ENCODE results near the gene C11orf54. TPM values are rescaled to one million over a fixed set of nuclear protein-coding genes. Genes with fewer than 3 reads are reported as not detected.
"Not testable (repeated sequence)": the region's sequence is repeated elsewhere in the genome, so short reads cannot be mapped to it uniquely, and the experiment has no call there.

Gene C11orf54
- total RNA-seq, 2 experiments from 2014 or later = 24.4 to 24.6 TPM

GRCh38 chr11:93756748-93757147 is 15.3 kb downstream of the C11orf54 start:
- Mint-ChIP-seq H3K27me3 (no peaks in the 10 kb centered on the region), H3K4me1 (no peaks in the 10 kb centered on the region), H3K4me3 (no peak overlapping the region), H3K36me3 (ENCODE audit: low read depth) (peaks cover 51% of the 10 kb centered on the region), H3K9me3 (no peaks in the 10 kb centered on the region), H3K27ac (no peak overlapping the region)
- CTCF ChIA-PET = interaction anchor here (0.7 kb wide), 1 partner anchor 33 kb away, joined by 3 read pairs; no protein-coding TSS in a partner anchor
- DNase-seq = no peak
- POLR2A ChIA-PET = interaction anchor here (0.6 to 3.8 kb wide), 2 partner anchors 16 to 1120 kb away, joined by 3 to 19 read pairs; partner anchors contain the start of genes C11orf54 and TAF1D

GRCh38 chr11:93757301-93757700 is 15.8 kb downstream of the C11orf54 start:
- CTCF ChIA-PET = no interaction called here
- Mint-ChIP-seq H3K9me3 (no peaks in the 10 kb centered on the region), H3K27me3 (no peaks in the 10 kb centered on the region), H3K4me1 (no peaks in the 10 kb centered on the region), H3K36me3 (ENCODE audit: low read depth) (peaks cover 49% of the 10 kb centered on the region), H3K27ac (no peak overlapping the region), H3K4me3 (no peak overlapping the region)
- POLR2A ChIA-PET = interaction anchor here (3.8 kb wide), 1 partner anchor 16 kb away, joined by 19 read pairs; the partner anchor contains the start of genes C11orf54 and TAF1D
- no peak for DNase-seq

- no peak for DNase-seq
- Mint-ChIP-seq H3K4me1 (no peaks in the 10 kb centered on the region), H3K36me3 (ENCODE audit: low read depth) (peaks cover 47% of the 10 kb centered on the region), H3K27me3 (no peaks in the 10 kb centered on the region), H3K9me3 (no peaks in the 10 kb centered on the region), H3K27ac (no peak overlapping the region), H3K4me3 (no peak overlapping the region)
- ChIA-PET POLR2A (interaction anchor here (3.8 kb wide), 1 partner anchor 17 kb away, joined by 19 read pairs; the partner anchor contains the start of genes C11orf54 and TAF1D), CTCF (no interaction called here)
Measured at GRCh38 chr11:93757924-93758865, 16.7 kb downstream of the C11orf54 start.

GRCh38 chr11:93759123-93759522 is 17.7 kb downstream of the C11orf54 start:
- H3K36me3 Mint-ChIP-seq (ENCODE audit: low read depth) = peaks cover 41% of the 10 kb centered on the region
- H3K9me3 Mint-ChIP-seq, H3K4me3 Mint-ChIP-seq, POLR2A ChIA-PET, H3K27ac Mint-ChIP-seq, H3K27me3 Mint-ChIP-seq, DNase-seq, CTCF ChIA-PET, H3K4me1 Mint-ChIP-seq: not testable (repeated sequence)

GRCh38 chr11:93761910-93762309 is 20.4 kb downstream of the C11orf54 start:
- peaks cover 8% of the 10 kb centered on the region for H3K9me3 Mint-ChIP-seq
- H3K27me3 Mint-ChIP-seq = no peaks in the 10 kb centered on the region
- no peak overlapping the region for H3K4me3 Mint-ChIP-seq
- ChIA-PET POLR2A (interaction anchor here (0.9 to 1.9 kb wide), 3 partner anchors 20 to 22 kb away, joined by 3 to 5 read pairs (median 4); partner anchors contain the start of genes C11orf54, MED17 and TAF1D), CTCF (no interaction called here)
- H3K36me3 Mint-ChIP-seq (ENCODE audit: low read depth) = peaks cover 51% of the 10 kb centered on the region
- no peaks in the 10 kb centered on the region for H3K4me1 Mint-ChIP-seq
- H3K27ac Mint-ChIP-seq = no peak overlapping the region
- no peak for DNase-seq

GRCh38 chr11:93765551-93765950 is 24.1 kb downstream of the C11orf54 start:
- H3K4me1 Mint-ChIP-seq = no peaks in the 10 kb centered on the region
- DNase-seq = no peak
- no peaks in the 10 kb centered on the region for H3K27me3 Mint-ChIP-seq
- peaks cover 13% of the 10 kb centered on the region for H3K9me3 Mint-ChIP-seq
- CTCF ChIA-PET = interaction anchor here (0.6 kb wide), 1 partner anchor 27 kb away, joined by 3 read pairs; no protein-coding TSS in a partner anchor
- POLR2A ChIA-PET = interaction anchor here (0.9 to 2.2 kb wide), 2 partner anchors 10 to 18 kb away, joined by 3 to 8 read pairs; partner anchors contain the start of gene MED17
- H3K27ac Mint-ChIP-seq = no peak overlapping the region
- peaks cover 42% of the 10 kb centered on the region for H3K36me3 Mint-ChIP-seq (ENCODE audit: low read depth)
- H3K4me3 Mint-ChIP-seq = no peak overlapping the region

- DNase-seq = no peak
- POLR2A ChIA-PET = interaction anchor here (2.2 kb wide), 1 partner anchor 9 kb away, joined by 8 read pairs; no protein-coding TSS in a partner anchor
- Mint-ChIP-seq H3K4me3 (no peak overlapping the region), H3K27me3 (no peaks in the 10 kb centered on the region), H3K27ac (no peak overlapping the region), H3K9me3 (peaks cover 13% of the 10 kb centered on the region), H3K36me3 (ENCODE audit: low read depth) (peaks cover 35% of the 10 kb centered on the region), H3K4me1 (no peaks in the 10 kb centered on the region)
- CTCF ChIA-PET = no interaction called here
Measured at GRCh38 chr11:93766504-93766903, 25.0 kb downstream of the C11orf54 start.

GRCh38 chr11:93767018-93767417 is 25.5 kb downstream of the C11orf54 start:
- H3K4me3 Mint-ChIP-seq = no peak overlapping the region
- no peaks in the 10 kb centered on the region for H3K4me1 Mint-ChIP-seq
- ChIA-PET POLR2A (interaction anchor here (1.9 kb wide), 1 partner anchor 17 kb away, joined by 9 read pairs; the partner anchor contains the start of gene MED17), CTCF (no interaction called here)
- DNase-seq = no peak
- no peaks in the 10 kb centered on the region for H3K27me3 Mint-ChIP-seq
- no peak overlapping the region for H3K27ac Mint-ChIP-seq
- H3K36me3 Mint-ChIP-seq (ENCODE audit: low read depth) = peaks cover 35% of the 10 kb centered on the region
- peaks cover 13% of the 10 kb centered on the region for H3K9me3 Mint-ChIP-seq

- Mint-ChIP-seq H3K27ac (no peak overlapping the region), H3K9me3 (peaks cover 13% of the 10 kb centered on the region), H3K4me3 (no peak overlapping the region), H3K27me3 (no peaks in the 10 kb centered on the region), H3K4me1 (no peaks in the 10 kb centered on the region), H3K36me3 (ENCODE audit: low read depth) (peaks cover 37% of the 10 kb centered on the region)
- no peak for DNase-seq
- ChIA-PET POLR2A (no interaction called here), CTCF (no interaction called here)
Measured at GRCh38 chr11:93770160-93770559, 28.7 kb downstream of the C11orf54 start.

GRCh38 chr11:93772123-93772522 is 30.7 kb downstream of the C11orf54 start:
- H3K27ac Mint-ChIP-seq = no peak overlapping the region
- no peak for DNase-seq
- no peaks in the 10 kb centered on the region for H3K27me3 Mint-ChIP-seq
- CTCF ChIA-PET = no interaction called here
- no peaks in the 10 kb centered on the region for H3K4me1 Mint-ChIP-seq
- H3K9me3 Mint-ChIP-seq = peaks cover 3% of the 10 kb centered on the region
- no peak overlapping the region for H3K4me3 Mint-ChIP-seq
- POLR2A ChIA-PET = interaction anchor here (0.8 to 1.5 kb wide), 2 partner anchors 31 to 32 kb away, joined by 3 to 4 read pairs; partner anchors contain the start of genes C11orf54 and TAF1D
- peaks cover 18% of the 10 kb centered on the region for H3K36me3 Mint-ChIP-seq (ENCODE audit: low read depth)

- H3K4me1 Mint-ChIP-seq = no peaks in the 10 kb centered on the region
- no peaks in the 10 kb centered on the region for H3K27me3 Mint-ChIP-seq
- no peak overlapping the region for H3K27ac Mint-ChIP-seq
- ChIA-PET POLR2A (interaction anchor here (1.5 to 2.0 kb wide), 2 partner anchors 10 to 32 kb away, joined by 4 to 8 read pairs; partner anchors contain the start of genes C11orf54, MED17 and TAF1D), CTCF (no interaction called here)
- H3K4me3 Mint-ChIP-seq = no peak overlapping the region
- H3K36me3 Mint-ChIP-seq (ENCODE audit: low read depth) = peaks cover 13% of the 10 kb centered on the region
- peaks cover 4% of the 10 kb centered on the region for H3K9me3 Mint-ChIP-seq
- DNase-seq = no peak
Measured at GRCh38 chr11:93773045-93773477, 31.6 kb downstream of the C11orf54 start.

- H3K27ac Mint-ChIP-seq = no peak overlapping the region
- H3K4me1 Mint-ChIP-seq = no peaks in the 10 kb centered on the region
- ChIA-PET POLR2A (interaction anchor here (1.5 to 2.0 kb wide), 2 partner anchors 9 to 32 kb away, joined by 4 to 8 read pairs; partner anchors contain the start of genes C11orf54, MED17 and TAF1D), CTCF (no interaction called here)
- no peaks in the 10 kb centered on the region for H3K27me3 Mint-ChIP-seq
- H3K4me3 Mint-ChIP-seq = no peak overlapping the region
- H3K9me3 Mint-ChIP-seq = peaks cover 2% of the 10 kb centered on the region
- H3K36me3 Mint-ChIP-seq (ENCODE audit: low read depth) = peaks cover 6% of the 10 kb centered on the region
- no peak for DNase-seq
Measured at GRCh38 chr11:93773601-93774200, 32.2 kb downstream of the C11orf54 start.

- H3K4me3 Mint-ChIP-seq; H3K9me3 Mint-ChIP-seq; H3K27ac Mint-ChIP-seq; H3K27me3 Mint-ChIP-seq; DNase-seq; H3K36me3 Mint-ChIP-seq (ENCODE audit: low read depth); H3K4me1 Mint-ChIP-seq; CTCF ChIA-PET: not testable (repeated sequence)
- POLR2A ChIA-PET = interaction anchor here (2.0 to 2.6 kb wide), 2 partner anchors 8 to 9 kb away, joined by 8 read pairs; partner anchors contain the start of gene MED17
Measured at GRCh38 chr11:93774560-93774959, 33.1 kb downstream of the C11orf54 start.
